Measurements from ENCODE around the gene LKAAEAR1.

- TF ChIP-seq CTCF (IDR thresholded peaks at IDR 0.05) (no peak), HMGXB4 (CRISPR knock-in tag; IDR thresholded peaks at IDR 0.05) (no peak), PRRX2 (CRISPR knock-in tag; IDR thresholded peaks at IDR 0.05) (no peak), PREB (CRISPR knock-in tag; IDR thresholded peaks at IDR 0.05; ENCODE audit: borderline replicate concordance) (no peak), TEAD4 (CRISPR knock-in tag; IDR thresholded peaks at IDR 0.05) (no peak), SP1 (CRISPR knock-in tag; conservative IDR thresholded peaks at IDR 0.05) (no peak), MYBL2 (CRISPR knock-in tag; IDR thresholded peaks at IDR 0.05) (no peak), PRDM15 (CRISPR knock-in tag; IDR thresholded peaks at IDR 0.05) (no peak), ZNF423 (CRISPR knock-in tag; IDR thresholded peaks at IDR 0.05) (no peak), USF1 (CRISPR knock-in tag; IDR thresholded peaks at IDR 0.05) (no peak), ATF3 (CRISPR knock-in tag; conservative IDR thresholded peaks at IDR 0.05) (no peak), NFYB (CRISPR knock-in tag; conservative IDR thresholded peaks at IDR 0.05; ENCODE audit: low read depth) (no peak), ZNF138 (CRISPR knock-in tag; conservative IDR thresholded peaks at IDR 0.05) (no peak), TCF7 (CRISPR knock-in tag; IDR thresholded peaks at IDR 0.05; ENCODE audit: low read depth) (no peak)
Measured at GRCh38 chr20:64104667-64105451, 20.7 kb upstream of the LKAAEAR1 start.

Data from WTC11 (cell line).